ENCODE results near the gene NEO1. TPM values are rescaled to one million over a fixed set of nuclear protein-coding genes. Genes with fewer than 3 reads are reported as not detected.

Gene NEO1
- total and polyA plus RNA-seq, 2 of the 13 experiments (the other 11 are each of a cell fraction or from before 2014, with no cell fraction given) = 8.4 to 11.0 TPM

DNA sequence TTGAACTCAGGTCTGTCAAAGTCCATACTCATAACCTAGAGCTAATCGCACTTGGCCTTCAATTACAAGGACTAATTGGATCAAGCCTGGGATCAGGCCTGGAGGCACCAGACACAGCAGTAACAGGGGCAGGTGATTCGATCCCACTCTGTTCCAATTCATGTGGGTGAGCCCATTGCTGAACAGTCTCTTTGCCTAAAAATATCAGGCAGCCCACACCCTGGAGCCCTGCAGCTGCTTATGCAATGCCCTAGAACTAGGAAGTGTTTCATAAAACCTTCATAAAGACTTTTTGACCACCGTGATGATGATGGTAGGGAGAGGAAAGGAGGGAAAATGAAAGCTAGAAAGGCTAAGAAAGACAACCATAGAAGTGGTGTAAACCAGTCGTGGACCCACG, 47.8 kb upstream of the NEO1 start:
- ATAC-seq (no peak), DNase-seq (ENCODE audit: low spot score) (no peak), FAIRE-seq (no peak)
- Histone ChIP-seq H3K36me3 (replicated peaks in 1 of 2; ENCODE audit: control insufficient read depth in 1 of 2, insufficient read depth in 2 of 2, low read length in 2 of 2) (no peaks in the 10 kb centered on the region), H3K27ac (ENCODE audit: extremely low read length, insufficient read depth, low read length) (no peak overlapping the region), H2AFZ (ENCODE audit: low read length) (no peak overlapping the region), H3K9ac (ENCODE audit: insufficient read depth, low read depth, low read length) (no peak overlapping the region), H3K27me3 (ENCODE audit: control insufficient read depth in 1 of 2, insufficient read depth in 2 of 2, low read length in 2 of 2) (peaks cover 0 to 16% of the 10 kb centered on the region in 2 experiments; a peak in 2 of 5 replicates), H4K20me1 (ENCODE audit: insufficient read depth, low read length) (no peaks in the 10 kb centered on the region), H3K4me2 (ENCODE audit: low read depth, low read length) (no peak overlapping the region), H3K4me3 (replicated peaks in 1 of 3; ENCODE audit: insufficient read depth in 1 of 3, low read depth in 2 of 3, low read length in 3 of 3) (no peak overlapping the region), H3K79me2 (ENCODE audit: insufficient read depth, low read length) (no peaks in the 10 kb centered on the region), H3K4me1 (ENCODE audit: insufficient read depth, low read length) (no peaks in the 10 kb centered on the region), H3K9me3 (ENCODE audit: low read length) (no peaks in the 10 kb centered on the region)
- CTCF ChIA-PET (ENCODE audit: low intra/inter-chr PET ratio, low total read pairs) = no interaction called here
- intact Hi-C loops (cut with micrococcal nuclease; ENCODE audit: unreplicated experiment) = no loop called here
- no TSS peak for BruUV-seq (replicated peaks)
- POLR2A ChIA-PET = no interaction called here
- WGBS (ENCODE audit: low lambda C conversion rate) = 3% methylated on average over 5 of the region's 5 CpGs
- in situ Hi-C loops (cut with HindIII; ENCODE audit: extremely low pct_ligation_motif_present, low pct_unique_long_range_greater_than_20kb) = no loop called here
- TF ChIP-seq, protein P1, sequence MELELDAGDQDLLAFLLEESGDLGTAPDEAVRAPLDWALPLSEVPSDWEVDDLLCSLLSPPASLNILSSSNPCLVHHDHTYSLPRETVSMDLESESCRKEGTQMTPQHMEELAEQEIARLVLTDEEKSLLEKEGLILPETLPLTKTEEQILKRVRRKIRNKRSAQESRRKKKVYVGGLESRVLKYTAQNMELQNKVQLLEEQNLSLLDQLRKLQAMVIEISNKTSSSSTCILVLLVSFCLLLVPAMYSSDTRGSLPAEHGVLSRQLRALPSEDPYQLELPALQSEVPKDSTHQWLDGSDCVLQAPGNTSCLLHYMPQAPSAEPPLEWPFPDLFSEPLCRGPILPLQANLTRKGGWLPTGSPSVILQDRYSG (CRISPR knock-in tag; IDR thresholded peaks at IDR 0.05) = no peak
- no peak for TF ChIP-seq RBFOX2 (IDR thresholded peaks at IDR 0.05; ENCODE audit: low read depth, low read length)
- TF ChIP-seq, protein P2, sequence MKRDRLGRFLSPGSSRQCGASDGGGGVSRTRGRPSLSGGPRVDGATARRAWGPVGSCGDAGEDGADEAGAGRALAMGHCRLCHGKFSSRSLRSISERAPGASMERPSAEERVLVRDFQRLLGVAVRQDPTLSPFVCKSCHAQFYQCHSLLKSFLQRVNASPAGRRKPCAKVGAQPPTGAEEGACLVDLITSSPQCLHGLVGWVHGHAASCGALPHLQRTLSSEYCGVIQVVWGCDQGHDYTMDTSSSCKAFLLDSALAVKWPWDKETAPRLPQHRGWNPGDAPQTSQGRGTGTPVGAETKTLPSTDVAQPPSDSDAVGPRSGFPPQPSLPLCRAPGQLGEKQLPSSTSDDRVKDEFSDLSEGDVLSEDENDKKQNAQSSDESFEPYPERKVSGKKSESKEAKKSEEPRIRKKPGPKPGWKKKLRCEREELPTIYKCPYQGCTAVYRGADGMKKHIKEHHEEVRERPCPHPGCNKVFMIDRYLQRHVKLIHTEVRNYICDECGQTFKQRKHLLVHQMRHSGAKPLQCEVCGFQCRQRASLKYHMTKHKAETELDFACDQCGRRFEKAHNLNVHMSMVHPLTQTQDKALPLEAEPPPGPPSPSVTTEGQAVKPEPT (CRISPR knock-in tag; IDR thresholded peaks at IDR 0.05; ENCODE audit: low read depth) = no peak
- no peak for TF ChIP-seq CHCHD3 (CRISPR knock-in tag; IDR thresholded peaks at IDR 0.05)
- TF ChIP-seq NONO (IDR thresholded peaks at IDR 0.05) = no peak
- no peak for TF ChIP-seq NONO (CRISPR knock-in tag; conservative IDR thresholded peaks at IDR 0.05)
- no peak for TF ChIP-seq ZKSCAN1 (IDR thresholded peaks at IDR 0.05; ENCODE audit: low read length)
- TF ChIP-seq ZNF20 (CRISPR knock-in tag; IDR thresholded peaks at IDR 0.05) = no peak
- no peak for TF ChIP-seq ZNF724P (CRISPR knock-in tag; IDR thresholded peaks at IDR 0.05; ENCODE audit: borderline replicate concordance)
- TF ChIP-seq GABPA (IDR thresholded peaks at IDR 0.05; ENCODE audit: low read depth, low read length) = no peak
- no peak for TF ChIP-seq GABPA (CRISPR knock-in tag; IDR thresholded peaks at IDR 0.05; ENCODE audit: low read depth)
- TF ChIP-seq SRY (CRISPR knock-in tag; IDR thresholded peaks at IDR 0.05) = no peak
